Caco-2 (cell line): ENCODE measurements around the gene KRTAP10-8. TPM values are rescaled to one million over a fixed set of nuclear protein-coding genes. Genes with fewer than 3 reads are reported as not detected.

ENCODE experiments used
- BruUV-seq: library from RNA; stranded (reverse); fragments of 400-500 nt; replicated peaks from 2 replicates; lab custom pipeline; 2021; lab: Mats Ljungman, UMichigan
- CTCF ChIA-PET: fragments of 300-600 bp; sonication (Branson Sonifier 250); formaldehyde crosslinking; loops from one replicate; lab custom pipeline; 2022; ENCODE audit warnings: antibody characterized with exemption; lab: Charles Lee
- POLR2A ChIA-PET: fragments of 300-600 bp; sonication (Branson Sonifier 250); formaldehyde crosslinking; loops from one replicate; lab custom pipeline; 2022; ENCODE audit warnings: antibody characterized with exemption; lab: Charles Lee
- DNase-seq, 2 experiments: peaks; one replicate each; pipeline versions ENCODE4 v3.0.0 to v3.0.0-alpha.2; 2020 to 2022
- H3K27me3 ChIP-seq: replicated peaks from 2 replicates; pipeline ENCODE4 v1.6.0; 2011; ENCODE audit warnings: low read length; ENCODE audit not compliant: control insufficient read depth, insufficient read depth
- H3K36me3 ChIP-seq: 2 replicates; pipeline ENCODE4 v1.5.1; 2011; ENCODE audit warnings: low read length; ENCODE audit not compliant: control insufficient read depth, insufficient read depth
- H3K4me1 ChIP-seq: fragments of 250-450 bp; sonication (Bioruptor Pico); 2 replicates; pipeline ENCODE4 v1.5.1; 2020; ENCODE audit warnings: mild to moderate bottlenecking
- H3K4me3 ChIP-seq: 2 replicates; pipeline ENCODE4 v1.5.1; 2011; ENCODE audit warnings: low read depth, mild to moderate bottlenecking, control low read depth, low read length
- H3K9me3 ChIP-seq: fragments of 250-450 bp; sonication (Bioruptor Pico); 2 replicates; pipeline ENCODE4 v1.5.1; 2020; ENCODE audit warnings: mild to moderate bottlenecking, moderate library complexity
- H3K27ac Mint-ChIP-seq: one replicate; pipeline ENCODE4 v1.8.0; 2022; ENCODE audit warnings: mixed read lengths; ENCODE audit not compliant: unreplicated experiment
- H3K27me3 Mint-ChIP-seq: one replicate; pipeline ENCODE4 v1.8.0; 2022; ENCODE audit warnings: mixed read lengths; ENCODE audit not compliant: insufficient read depth, unreplicated experiment
- H3K36me3 Mint-ChIP-seq: one replicate; pipeline ENCODE4 v1.8.0; 2022; ENCODE audit warnings: mild to moderate bottlenecking, mixed read lengths; ENCODE audit not compliant: insufficient read depth, unreplicated experiment
- H3K4me1 Mint-ChIP-seq: one replicate; pipeline ENCODE4 v1.8.0; 2022; ENCODE audit warnings: low read depth, mixed read lengths; ENCODE audit not compliant: unreplicated experiment
- H3K4me3 Mint-ChIP-seq: one replicate; pipeline ENCODE4 v1.8.0; 2022; ENCODE audit warnings: mild to moderate bottlenecking, moderate library complexity, mixed read lengths; ENCODE audit not compliant: unreplicated experiment
- H3K9me3 Mint-ChIP-seq: one replicate; pipeline ENCODE4 v1.8.0; 2022; ENCODE audit warnings: mixed read lengths; ENCODE audit not compliant: unreplicated experiment
- intact Hi-C: fragments of 100-400 bp; cut with micrococcal nuclease; formaldehyde crosslinking; loops from one replicate; pipeline ENCODE4 v1.10.0; 2022; ENCODE audit not compliant: unreplicated experiment
- total RNA-seq: library from RNA; stranded (reverse); gene quantifications from 2 replicates; pipeline ENCODE4 v1.2.3, GENCODE V29; 2022
- TF ChIP-seq, protein P1 (sequence below), 2 experiments: fragments of 200-600 bp in 1 of 2; IDR thresholded peaks; 1 replicate in 1 of 2; 2 replicates in 1 of 2; pipeline versions ENCODE4 v1.5.1 to v1.8.0; 2011 to 2022; ENCODE audit warnings: antibody characterized with exemption in 1 of 2, control low read depth in 1 of 2, inconsistent platforms in 1 of 2, low read depth in 1 of 2, low read length in 1 of 2, mild to moderate bottlenecking in 1 of 2, moderate library complexity in 1 of 2; ENCODE audit not compliant: insufficient read depth in 1 of 2, severe bottlenecking in 1 of 2, unreplicated experiment in 1 of 2

KRTAP10-8 gene
- total RNA-seq, 1 experiment from 2014 or later: not detected

DNA sequence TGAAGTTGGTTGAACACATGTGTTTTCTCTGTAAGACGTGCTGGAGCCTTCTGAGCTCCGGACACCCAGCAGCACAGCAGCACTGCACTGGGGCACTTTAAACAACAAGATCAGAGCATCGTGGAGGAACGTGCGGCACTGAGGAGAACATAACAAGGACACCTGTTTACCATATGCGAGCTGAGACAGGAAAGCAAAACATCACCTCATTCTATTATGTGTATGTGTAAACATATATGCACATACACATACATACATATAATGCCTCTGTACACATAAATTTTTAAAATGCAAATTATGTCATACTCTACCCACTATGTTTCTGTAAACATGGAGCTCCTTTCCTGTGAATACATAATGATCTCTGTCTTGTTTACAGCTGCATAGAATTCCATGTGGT, 16.4 kb upstream of the KRTAP10-8 start:
- no peak for DNase-seq
- TF ChIP-seq, protein P1, sequence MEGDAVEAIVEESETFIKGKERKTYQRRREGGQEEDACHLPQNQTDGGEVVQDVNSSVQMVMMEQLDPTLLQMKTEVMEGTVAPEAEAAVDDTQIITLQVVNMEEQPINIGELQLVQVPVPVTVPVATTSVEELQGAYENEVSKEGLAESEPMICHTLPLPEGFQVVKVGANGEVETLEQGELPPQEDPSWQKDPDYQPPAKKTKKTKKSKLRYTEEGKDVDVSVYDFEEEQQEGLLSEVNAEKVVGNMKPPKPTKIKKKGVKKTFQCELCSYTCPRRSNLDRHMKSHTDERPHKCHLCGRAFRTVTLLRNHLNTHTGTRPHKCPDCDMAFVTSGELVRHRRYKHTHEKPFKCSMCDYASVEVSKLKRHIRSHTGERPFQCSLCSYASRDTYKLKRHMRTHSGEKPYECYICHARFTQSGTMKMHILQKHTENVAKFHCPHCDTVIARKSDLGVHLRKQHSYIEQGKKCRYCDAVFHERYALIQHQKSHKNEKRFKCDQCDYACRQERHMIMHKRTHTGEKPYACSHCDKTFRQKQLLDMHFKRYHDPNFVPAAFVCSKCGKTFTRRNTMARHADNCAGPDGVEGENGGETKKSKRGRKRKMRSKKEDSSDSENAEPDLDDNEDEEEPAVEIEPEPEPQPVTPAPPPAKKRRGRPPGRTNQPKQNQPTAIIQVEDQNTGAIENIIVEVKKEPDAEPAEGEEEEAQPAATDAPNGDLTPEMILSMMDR (IDR thresholded peaks at IDR 0.05; ENCODE audit: insufficient read depth in 1 of 2, low read depth in 1 of 2, low read length in 1 of 2, severe bottlenecking in 1 of 2, unreplicated experiment in 1 of 2): no peak
- H3K27me3 Mint-ChIP-seq: peaks cover 4% of the 10 kb centered on the region
- intact Hi-C loops: no loop called here
- Histone ChIP-seq H3K9me3 (no peaks in the 10 kb centered on the region), H3K4me3 (no peak overlapping the region), H3K36me3 (no peaks in the 10 kb centered on the region), H3K4me1 (no peaks in the 10 kb centered on the region), H3K27me3 (no peaks in the 10 kb centered on the region)
- peaks cover 7% of the 10 kb centered on the region for H3K4me1 Mint-ChIP-seq
- POLR2A ChIA-PET: no interaction called here
- no peak overlapping the region for H3K27ac Mint-ChIP-seq
- H3K4me3 Mint-ChIP-seq: no peak overlapping the region
- CTCF ChIA-PET: no interaction called here
- BruUV-seq: no TSS peak
- H3K36me3 Mint-ChIP-seq: no peaks in the 10 kb centered on the region
- H3K9me3 Mint-ChIP-seq: peaks cover 18% of the 10 kb centered on the region

DNA sequence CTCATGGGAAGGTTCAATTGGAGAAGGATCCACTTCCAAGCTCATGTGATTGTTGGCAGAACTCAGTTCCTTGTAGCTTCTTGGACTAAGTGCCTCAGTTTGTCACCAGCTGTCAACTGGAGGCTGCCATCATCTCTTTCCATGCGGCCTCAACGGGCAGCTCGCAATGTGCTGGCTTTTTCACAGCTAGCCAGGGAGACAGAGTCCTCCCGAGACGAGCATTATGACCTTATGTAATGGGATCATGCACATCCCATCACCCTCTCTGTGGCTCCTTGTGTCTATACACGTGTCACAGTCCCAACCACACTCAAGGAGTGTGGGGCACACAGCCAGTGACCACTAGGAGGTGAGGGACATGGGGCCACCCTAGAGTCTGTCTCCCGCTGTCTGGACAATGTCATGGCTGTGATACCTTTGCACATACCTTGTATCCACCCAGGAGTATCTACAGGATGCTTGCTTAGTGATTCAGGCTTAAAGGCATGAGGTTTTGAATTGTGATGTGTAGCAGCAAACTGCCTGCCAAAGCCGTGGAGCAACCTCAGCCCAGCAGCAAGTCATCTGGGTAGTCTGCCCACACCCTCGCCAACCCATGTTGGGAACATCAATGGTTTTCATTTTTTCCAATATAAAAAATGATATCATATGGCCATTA, 15.7 kb upstream of the KRTAP10-8 start:
- ChIA-PET CTCF (no interaction called here), POLR2A (no interaction called here)
- no TSS peak for BruUV-seq
- H3K4me1 Mint-ChIP-seq: peaks cover 7% of the 10 kb centered on the region
- intact Hi-C loops: no loop called here
- H3K36me3 Mint-ChIP-seq: no peaks in the 10 kb centered on the region
- Histone ChIP-seq H3K4me1 (no peaks in the 10 kb centered on the region), H3K9me3 (no peaks in the 10 kb centered on the region), H3K4me3 (no peak overlapping the region), H3K36me3 (no peaks in the 10 kb centered on the region), H3K27me3 (no peaks in the 10 kb centered on the region)
- H3K27ac Mint-ChIP-seq: no peak overlapping the region
- TF ChIP-seq, protein P1 (IDR thresholded peaks at IDR 0.05; ENCODE audit: insufficient read depth in 1 of 2, low read depth in 1 of 2, low read length in 1 of 2, severe bottlenecking in 1 of 2, unreplicated experiment in 1 of 2): no peak
- H3K27me3 Mint-ChIP-seq: peaks cover 4% of the 10 kb centered on the region
- H3K9me3 Mint-ChIP-seq: peaks cover 18% of the 10 kb centered on the region
- no peak for DNase-seq
- H3K4me3 Mint-ChIP-seq: no peak overlapping the region

DNA sequence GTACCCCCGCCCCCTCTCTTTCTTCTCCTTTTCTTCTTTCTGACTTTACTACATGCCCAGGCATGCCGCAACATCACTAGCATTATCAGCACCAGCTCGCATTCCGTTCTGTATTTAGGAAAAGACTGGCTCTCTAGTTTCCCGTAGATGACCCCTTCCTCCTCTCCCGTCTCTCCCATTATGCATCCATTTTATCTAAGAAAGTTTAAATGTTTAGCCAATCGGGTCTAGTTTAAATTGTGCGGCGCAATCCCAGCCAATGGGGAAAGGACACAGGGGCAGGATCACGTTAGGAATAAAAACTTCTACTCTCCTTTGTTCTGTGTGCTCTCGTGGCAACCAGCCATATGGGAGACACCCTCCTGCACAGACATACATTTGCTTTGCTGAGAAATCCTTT, 13.8 kb upstream of the KRTAP10-8 start:
- H3K27ac Mint-ChIP-seq: no peak overlapping the region
- CTCF ChIA-PET: no interaction called here

More for the DNA sequence above, 13.8 kb upstream of the KRTAP10-8 start:
- no peaks in the 10 kb centered on the region for H3K36me3 ChIP-seq
- Mint-ChIP-seq H3K36me3 (no peaks in the 10 kb centered on the region), H3K9me3 (peaks cover 18% of the 10 kb centered on the region), H3K4me1 (peaks cover 7% of the 10 kb centered on the region), H3K4me3 (no peak overlapping the region), H3K27me3 (peaks cover 8% of the 10 kb centered on the region)
- intact Hi-C loops: no loop called here
- H3K4me3 ChIP-seq: no peak overlapping the region
- TF ChIP-seq, protein P1 (IDR thresholded peaks at IDR 0.05; ENCODE audit: insufficient read depth in 1 of 2, low read depth in 1 of 2, low read length in 1 of 2, severe bottlenecking in 1 of 2, unreplicated experiment in 1 of 2): no peak
- POLR2A ChIA-PET: no interaction called here
- H3K27me3 ChIP-seq: no peaks in the 10 kb centered on the region
- H3K9me3 ChIP-seq: no peaks in the 10 kb centered on the region
- DNase-seq: no peak
- BruUV-seq: no TSS peak
- H3K4me1 ChIP-seq: no peaks in the 10 kb centered on the region
